Activated CD8-positive, alpha-beta memory T cell treated with anti-CD3 and anti-CD28 coated beads, Interleukin-2, amount 50 U/mL, for 4 hours (primary cell): Measurements from ENCODE around the gene QRFP.

ENCODE experiments used
- DNase-seq: peaks from one replicate; pipeline ENCODE4 v3.0.0-alpha.2; 2020

The QRFP gene

DNA sequence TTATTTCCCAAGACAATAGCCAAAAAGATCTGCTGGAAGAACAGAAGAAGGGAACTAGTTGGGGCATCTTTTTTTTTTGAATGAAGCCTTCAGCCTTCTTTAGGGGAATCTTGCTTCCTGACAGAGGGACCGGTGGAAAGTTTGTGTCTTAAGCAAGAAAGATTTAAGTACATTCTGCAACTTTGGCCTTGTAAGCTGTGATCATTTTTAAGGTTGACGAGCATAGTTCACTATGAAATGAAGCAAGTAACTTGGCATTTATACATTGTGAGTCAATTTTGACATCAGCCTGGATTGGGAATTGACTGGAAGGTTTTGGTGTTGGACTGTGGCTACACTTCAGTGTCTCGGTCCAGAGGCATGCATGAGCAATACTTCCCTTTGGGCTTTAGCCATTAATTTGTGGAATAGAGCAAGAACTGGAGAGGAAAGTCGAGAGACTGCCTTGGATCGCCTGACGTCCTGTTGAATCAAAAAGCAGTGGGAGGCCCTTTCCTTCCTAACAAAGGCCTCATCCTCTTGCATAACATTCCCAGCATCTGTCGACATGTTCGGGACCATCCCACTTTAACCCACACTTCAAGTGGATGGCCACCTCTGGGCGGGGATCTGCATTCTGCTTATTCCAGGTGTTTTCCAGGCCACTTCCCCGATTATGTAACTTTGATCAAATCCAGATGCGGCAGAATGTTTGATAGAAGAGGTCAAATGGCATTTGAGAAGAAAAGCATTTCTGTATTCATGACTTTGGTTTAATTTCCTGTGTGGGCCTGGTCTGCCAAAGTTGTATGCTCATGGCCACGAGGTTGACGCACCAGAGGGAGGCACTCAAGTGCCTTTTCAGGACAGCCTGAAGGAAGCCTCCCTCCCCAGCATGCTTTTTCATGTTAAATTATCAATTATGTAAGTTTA, 49.0 kb downstream of the QRFP start:
- no peak for DNase-seq

DNA sequence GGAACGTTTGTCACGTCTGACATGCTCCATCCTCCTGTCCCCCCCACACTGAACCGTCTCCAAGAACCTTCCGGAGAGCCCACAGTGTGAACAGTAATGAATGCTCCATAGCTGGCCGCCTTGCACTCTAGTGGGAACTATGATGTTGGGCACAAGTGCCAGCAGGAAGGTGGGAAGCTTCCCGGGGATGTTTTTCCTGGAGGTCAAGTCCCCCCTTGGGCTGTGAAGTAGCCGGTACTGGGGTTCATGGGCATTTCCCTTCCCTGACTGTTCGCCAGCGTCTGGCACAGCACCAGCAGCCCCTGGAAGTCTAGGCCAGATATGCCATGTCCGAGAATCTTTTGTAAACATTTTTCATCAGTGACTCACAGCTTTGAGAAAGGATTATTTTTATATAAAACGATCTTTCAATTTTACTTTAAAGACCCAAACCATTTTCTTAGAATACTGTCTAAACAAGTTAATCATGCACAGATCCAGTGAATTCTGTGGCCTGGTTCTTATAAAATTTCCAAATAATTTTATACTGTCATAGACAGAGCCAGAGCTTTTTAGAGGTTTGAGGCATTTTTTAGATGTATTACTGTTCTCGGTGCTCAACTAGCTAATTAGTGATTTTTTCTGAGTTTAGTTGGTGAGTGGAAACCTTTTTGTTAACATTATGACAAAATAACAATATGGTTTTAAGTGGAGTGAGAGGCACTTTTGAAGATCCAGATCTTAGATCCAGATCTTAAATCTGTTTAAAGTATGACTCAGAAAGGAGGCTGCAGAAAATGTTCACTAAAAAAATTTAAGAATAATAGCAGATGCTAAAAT, 49.9 kb downstream of the QRFP start:
- no peak for DNase-seq

- no peak for DNase-seq
Measured at GRCh38 chr9:130845901-130846481, 50.6 kb downstream of the QRFP start.

DNA sequence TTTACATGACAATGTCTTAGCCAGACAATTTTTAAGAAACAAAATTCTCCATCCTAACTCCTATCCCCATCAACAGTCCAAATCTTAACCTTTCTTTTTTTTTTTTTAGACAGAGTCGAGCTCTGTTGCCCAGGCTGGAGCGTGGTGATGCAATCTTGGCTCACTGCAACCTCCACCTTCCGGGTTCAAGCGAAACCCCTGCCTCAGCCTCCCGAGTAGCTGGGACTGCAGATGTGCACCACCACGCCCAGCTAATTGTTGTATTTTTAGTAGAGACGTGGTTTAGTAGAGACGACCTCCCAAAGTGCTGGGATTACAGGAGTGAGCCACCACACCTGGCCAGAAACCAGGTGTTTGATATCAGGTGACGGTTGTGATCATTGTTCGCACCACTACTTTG, 51.4 kb downstream of the QRFP start:
- no peak for DNase-seq

GRCh38 chr9:130844044-130844451, 52.6 kb downstream of the QRFP start:
- DNase-seq: no peak

- DNase-seq: no peak
Measured at GRCh38 chr9:130843049-130843908, 53.3 kb downstream of the QRFP start.
